GM12872 (cell line): ENCODE measurements around the gene DNAJC13.

Experiments used
- TF ChIP-seq, protein P1 (sequence below): IDR thresholded peaks from 3 replicates; pipeline ENCODE4 v1.5.1; 2011; ENCODE audit warnings: low read depth, mild to moderate bottlenecking, low read length, moderate library complexity; ENCODE audit not compliant: insufficient read depth

The DNAJC13 gene

DNA sequence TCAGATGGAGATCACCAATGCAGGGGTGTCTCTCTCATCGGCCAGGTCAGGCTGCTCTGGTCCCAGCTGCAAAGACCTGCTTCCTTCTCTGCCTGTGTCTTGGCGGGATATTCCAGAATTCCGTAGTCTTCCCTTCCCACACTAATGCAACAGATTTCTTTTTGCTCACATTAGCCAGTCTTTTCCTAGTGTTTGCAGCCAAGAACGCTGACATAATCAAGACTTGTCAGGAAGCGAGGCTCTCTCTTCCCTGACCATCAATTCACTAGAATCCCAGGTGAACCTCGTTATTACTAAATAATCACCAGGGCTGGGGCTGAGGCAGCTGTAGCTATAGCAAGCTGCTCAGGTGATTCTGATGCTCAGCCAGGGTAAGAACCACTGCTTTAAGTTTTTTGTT, 136.5 kb downstream of the DNAJC13 start:
- TF ChIP-seq, protein P1, sequence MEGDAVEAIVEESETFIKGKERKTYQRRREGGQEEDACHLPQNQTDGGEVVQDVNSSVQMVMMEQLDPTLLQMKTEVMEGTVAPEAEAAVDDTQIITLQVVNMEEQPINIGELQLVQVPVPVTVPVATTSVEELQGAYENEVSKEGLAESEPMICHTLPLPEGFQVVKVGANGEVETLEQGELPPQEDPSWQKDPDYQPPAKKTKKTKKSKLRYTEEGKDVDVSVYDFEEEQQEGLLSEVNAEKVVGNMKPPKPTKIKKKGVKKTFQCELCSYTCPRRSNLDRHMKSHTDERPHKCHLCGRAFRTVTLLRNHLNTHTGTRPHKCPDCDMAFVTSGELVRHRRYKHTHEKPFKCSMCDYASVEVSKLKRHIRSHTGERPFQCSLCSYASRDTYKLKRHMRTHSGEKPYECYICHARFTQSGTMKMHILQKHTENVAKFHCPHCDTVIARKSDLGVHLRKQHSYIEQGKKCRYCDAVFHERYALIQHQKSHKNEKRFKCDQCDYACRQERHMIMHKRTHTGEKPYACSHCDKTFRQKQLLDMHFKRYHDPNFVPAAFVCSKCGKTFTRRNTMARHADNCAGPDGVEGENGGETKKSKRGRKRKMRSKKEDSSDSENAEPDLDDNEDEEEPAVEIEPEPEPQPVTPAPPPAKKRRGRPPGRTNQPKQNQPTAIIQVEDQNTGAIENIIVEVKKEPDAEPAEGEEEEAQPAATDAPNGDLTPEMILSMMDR = no peak

DNA sequence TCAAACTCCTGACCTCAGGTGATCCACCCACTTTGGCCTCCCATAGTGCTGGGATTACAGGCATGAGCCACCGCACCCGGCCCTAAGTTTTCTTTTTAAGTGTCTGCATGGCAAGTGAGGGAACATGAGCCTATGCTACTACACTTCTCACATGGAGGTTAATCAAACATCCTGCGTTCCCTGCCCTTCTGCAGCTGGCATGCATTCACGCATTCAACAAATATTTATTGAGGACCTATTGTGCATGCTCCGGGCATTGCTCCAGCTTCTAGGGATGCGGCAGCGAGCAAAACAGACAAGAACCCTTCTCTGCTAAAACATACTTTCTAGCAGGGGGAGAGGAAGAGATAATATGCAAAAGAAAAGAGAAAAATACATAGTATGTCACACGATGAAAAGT, 137.1 kb downstream of the DNAJC13 start:
- TF ChIP-seq, protein P1 = no peak

DNA sequence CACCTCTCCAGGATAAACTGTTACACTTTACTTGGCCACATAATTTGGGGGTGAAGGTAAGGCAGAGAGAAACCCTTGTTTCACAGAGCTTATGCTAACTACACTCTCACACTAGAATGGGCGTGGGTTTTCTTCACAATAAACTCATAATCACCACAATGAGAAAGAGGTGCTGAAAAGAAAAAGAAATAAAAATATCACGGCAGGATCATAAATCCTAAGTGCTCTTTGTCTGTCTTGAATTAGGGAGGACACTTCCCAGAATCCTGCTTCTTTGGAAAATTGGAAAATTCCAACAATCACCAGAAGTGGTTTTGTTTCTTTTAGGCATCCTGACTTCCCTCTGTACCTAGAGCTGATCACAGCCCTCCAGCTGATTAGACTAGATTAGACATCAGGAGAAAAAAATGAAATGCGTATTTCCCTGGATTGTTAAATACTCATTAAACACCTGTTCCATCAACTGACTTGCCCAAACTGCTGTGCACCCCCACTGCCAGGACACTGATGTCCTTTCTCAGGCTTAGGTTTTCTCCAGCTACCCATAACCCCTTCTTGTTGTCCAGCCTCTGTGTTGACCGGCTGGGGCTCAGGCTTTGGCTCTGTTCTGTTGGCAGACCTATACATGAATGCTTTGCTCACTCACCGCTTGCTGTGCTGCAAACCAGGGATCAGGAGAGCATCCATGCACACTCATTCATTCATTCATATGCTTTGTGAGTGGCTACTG, 138.2 kb downstream of the DNAJC13 start:
- TF ChIP-seq, protein P1 = no peak

DNA sequence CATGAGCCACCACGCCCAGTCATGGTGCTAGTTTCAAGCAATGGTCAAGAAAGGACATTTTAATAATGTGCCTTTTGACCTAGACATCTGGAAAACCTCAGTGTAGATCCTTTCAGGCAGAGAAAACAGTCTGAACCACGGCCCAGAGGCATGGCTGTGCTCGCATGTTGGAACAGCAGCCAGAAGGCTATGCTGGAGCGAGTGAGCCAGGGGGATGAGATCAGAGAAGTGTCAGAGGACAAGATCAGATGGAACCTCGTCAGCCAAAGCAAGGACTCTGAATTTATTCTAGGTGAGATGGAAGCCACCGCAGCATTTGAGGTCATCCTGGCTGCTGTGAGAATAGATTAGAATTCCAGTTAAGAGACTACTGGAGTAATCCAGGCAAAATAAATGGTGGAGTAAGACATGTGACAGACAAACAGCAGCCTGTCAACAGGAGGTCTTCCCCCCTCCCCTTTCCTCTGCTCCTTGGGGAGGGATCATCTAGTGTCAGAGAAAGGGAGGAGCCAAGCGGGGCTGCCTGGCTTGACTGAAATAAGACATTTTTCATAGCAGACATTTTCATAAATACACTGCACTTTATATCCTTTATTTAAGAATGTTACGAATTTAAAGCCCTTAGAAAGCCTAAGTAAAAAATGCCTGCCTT, 139.3 kb downstream of the DNAJC13 start:
- TF ChIP-seq, protein P1 = no peak

DNA sequence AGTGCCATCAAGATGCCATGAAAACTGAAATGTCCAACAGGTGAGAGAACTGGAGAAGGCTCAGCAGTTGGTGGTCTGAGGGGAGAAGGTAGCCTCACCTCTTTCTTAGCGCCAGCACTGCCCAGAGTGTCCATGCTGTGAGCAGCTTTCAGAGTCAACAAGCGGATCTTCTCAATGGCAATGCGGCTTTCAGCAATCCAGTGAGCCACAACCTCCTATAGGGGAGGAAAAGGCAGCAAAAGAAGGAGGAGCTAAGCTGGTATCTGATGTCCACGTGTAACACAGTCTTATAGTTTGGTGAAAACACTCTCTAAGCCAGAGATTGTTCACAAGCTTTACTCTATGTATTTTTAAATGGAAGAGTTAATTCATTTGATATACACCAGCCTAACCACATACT, 143.7 kb downstream of the DNAJC13 start:
- TF ChIP-seq, protein P1 = no peak

DNA sequence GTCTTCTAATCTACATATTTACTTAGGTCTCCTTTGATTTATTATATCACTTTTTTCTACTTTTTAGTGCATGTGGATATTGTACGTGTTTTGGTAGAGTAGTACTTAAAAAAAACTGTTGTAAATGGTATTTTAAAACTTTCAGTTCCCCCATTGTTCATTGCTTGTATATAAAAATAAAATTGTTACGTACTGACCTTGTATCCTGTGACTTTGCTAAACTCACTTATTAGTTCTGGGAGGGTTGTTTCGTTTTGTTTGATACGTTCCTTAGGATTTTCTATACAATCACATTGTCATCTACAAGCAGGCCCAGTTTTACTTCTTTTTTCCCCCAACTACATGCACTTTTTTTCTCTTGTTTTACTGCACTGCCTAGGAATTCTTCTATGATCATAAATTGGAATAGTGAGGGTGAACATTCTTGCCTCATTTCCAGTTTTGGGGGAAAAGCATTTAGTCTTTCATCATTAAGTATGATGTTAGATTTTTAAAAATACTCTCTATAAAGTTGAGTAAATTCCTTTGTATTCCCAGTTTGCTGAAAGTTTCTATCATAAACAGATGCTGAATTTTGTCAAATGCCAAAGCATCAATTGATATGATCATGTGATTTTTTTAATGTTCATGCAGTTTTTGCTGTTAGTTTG, 146.2 kb downstream of the DNAJC13 start:
- TF ChIP-seq, protein P1 = no peak

DNA sequence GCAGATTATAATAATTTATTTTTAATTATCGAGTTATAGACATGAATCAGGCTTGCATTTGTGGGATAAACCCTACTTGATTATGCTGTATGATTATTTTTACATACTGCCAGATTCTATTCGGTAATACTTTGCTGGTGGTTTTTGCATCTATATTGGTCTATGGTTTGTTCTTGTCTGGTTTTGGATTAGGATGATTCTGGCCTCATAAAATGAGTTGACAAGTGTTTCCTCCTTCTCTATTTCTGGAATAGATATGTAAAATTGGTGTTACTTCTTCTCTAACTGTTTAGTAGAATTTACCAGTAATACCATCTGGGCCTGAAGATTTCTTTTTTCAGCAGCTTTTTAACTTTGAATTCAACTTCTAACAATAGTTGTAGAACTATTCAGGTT, 146.8 kb downstream of the DNAJC13 start:
- TF ChIP-seq, protein P1 = no peak
